ENCODE measurements around the gene ZNF440. TPM values are rescaled to one million over a fixed set of nuclear protein-coding genes. Genes with fewer than 3 reads are reported as not detected.
"Not testable (repeated sequence)": the region's sequence is repeated elsewhere in the genome, so short reads cannot be mapped to it uniquely, and the experiment has no call there.

Gene ZNF440
- total RNA-seq, result 19.7 and 22.2 TPM in 2 replicates
- long read RNA-seq, full-length matches to known transcripts, result 10 of 16 reads
- long read RNA-seq, partial matches to known transcripts, result 0 of 16 reads
- long read RNA-seq, other reads (novel, unspliced or antisense), result 6 of 16 reads

GRCh38 chr19:11814029-11814699, at the start of gene ZNF440:
ZNF440 (plus strand) TSS chr19:11814273; CDS start chr19:11814448, 175 bp downstream.
- Mint-ChIP-seq H3K4me1 (peaks cover 23% of the 10 kb centered on the region), H3K36me3 (ENCODE audit: low read depth) (peaks cover 68% of the 10 kb centered on the region), H3K4me3 (peak within 1 kb of the TSS; percentile 93), H3K9me3 (peaks cover 11% of the 10 kb centered on the region), H3K27ac (ENCODE audit: unreplicated experiment) (peak within 1 kb of the TSS; percentile 98), H3K27me3 (ENCODE audit: low read depth) (no peaks in the 10 kb centered on the region)
- TF ChIP-seq, protein P1, sequence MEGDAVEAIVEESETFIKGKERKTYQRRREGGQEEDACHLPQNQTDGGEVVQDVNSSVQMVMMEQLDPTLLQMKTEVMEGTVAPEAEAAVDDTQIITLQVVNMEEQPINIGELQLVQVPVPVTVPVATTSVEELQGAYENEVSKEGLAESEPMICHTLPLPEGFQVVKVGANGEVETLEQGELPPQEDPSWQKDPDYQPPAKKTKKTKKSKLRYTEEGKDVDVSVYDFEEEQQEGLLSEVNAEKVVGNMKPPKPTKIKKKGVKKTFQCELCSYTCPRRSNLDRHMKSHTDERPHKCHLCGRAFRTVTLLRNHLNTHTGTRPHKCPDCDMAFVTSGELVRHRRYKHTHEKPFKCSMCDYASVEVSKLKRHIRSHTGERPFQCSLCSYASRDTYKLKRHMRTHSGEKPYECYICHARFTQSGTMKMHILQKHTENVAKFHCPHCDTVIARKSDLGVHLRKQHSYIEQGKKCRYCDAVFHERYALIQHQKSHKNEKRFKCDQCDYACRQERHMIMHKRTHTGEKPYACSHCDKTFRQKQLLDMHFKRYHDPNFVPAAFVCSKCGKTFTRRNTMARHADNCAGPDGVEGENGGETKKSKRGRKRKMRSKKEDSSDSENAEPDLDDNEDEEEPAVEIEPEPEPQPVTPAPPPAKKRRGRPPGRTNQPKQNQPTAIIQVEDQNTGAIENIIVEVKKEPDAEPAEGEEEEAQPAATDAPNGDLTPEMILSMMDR (conservative IDR thresholded peaks at IDR 0.05), result no peak
- peak; percentile 94 for DNase-seq (ENCODE audit: low read depth, low spot score)

DNA sequence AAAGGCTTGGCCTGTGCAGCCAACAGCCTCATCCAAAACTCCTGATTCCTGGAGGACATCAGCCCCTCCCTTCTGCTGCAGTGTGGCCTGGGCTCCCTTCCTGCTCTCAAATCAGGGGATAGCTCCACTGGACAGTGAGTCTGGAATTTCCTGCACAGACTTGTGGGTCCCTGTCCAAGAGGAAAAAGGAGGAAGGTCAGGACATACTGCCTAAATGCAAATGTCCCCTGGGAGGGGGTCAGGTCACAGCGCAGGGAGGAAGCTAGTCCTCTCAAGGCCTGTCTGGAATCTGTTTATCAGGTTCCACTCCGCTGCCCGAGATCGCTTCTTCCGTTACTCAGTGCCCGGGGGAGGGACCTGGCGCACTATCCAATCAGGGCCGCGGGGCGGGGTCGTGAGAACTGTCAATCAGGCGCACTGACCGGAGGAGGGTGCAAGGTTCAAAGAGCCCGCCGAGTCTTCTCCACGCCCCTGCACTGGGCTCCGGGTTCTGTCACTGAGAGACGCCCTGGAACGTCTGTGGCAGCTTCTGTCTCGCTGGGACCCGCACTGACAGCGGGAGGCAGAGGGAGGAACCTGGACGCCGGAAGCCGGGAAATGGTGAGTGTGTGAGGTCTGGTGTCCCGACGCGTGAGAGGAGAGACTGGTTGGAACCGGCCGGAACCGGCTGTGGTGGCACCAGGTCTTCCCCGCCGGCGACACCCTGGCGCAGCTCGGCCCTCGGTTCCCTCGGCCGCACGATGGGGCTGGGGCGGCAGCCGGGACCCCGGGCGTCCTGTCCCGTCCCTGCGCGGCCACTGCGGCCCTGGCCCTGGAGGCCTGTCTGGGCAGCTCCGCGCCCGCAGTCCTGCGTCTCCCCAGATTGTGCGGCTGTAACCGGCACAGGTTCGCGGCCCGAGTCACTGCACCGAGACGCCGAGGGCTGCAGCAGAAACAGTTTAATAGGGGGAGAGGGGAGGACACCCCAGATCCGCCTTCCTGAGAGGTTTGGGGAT, 47.2 kb upstream of the ZNF440 start, which contains the start of gene ZNF441:
Gene ZNF441, plus strand, starts transcription at position 404 of the 995 bp plus-strand sequence. Its CDS starts 194 bp downstream, at position 598.
- H3K36me3 Mint-ChIP-seq (ENCODE audit: low read depth), result peaks cover 13% of the 10 kb centered on the region
- TF ChIP-seq, protein P1 (conservative IDR thresholded peaks at IDR 0.05), result no peak
- H3K4me1 Mint-ChIP-seq, result peaks cover 22% of the 10 kb centered on the region
- peaks cover 19% of the 10 kb centered on the region for H3K27me3 Mint-ChIP-seq (ENCODE audit: low read depth)
- peak within 1 kb of the TSS; percentile 99 for H3K4me3 Mint-ChIP-seq
- H3K9me3 Mint-ChIP-seq, result peaks cover 16% of the 10 kb centered on the region
- DNase-seq (ENCODE audit: low read depth, low spot score), result peak; percentile 98
- peak within 1 kb of the TSS; percentile 99 for H3K27ac Mint-ChIP-seq (ENCODE audit: unreplicated experiment)

DNA sequence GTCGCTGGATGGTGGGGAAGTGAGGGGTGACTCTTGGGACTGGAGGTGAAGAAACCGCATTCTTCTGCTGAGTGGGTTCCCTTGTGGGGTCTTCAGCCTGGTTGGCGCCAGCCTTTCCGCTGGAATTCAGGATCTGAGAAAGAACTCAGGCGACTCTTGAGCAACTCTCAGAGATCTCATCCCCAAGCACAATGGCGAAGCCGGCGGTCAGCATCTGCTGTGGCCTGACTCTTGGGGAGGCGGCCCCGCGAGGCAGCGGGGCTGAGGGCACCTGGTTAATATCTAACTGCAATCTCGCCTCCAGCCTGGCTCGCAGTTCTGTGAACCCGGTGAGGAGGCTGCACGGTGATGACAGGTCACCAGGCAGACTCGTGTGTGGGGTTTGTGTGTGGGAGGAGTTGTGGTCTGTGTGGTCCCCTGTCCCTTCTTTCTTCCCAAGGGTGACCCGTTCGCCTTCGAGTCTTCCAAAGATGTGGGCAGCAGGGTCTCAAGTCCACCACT, 46.4 kb upstream of the ZNF440 start:
- peak overlapping the region; percentile 99 for H3K4me3 Mint-ChIP-seq
- H3K4me1 Mint-ChIP-seq, result peaks cover 22% of the 10 kb centered on the region
- TF ChIP-seq, protein P1 (conservative IDR thresholded peaks at IDR 0.05), result no peak
- no peak for DNase-seq (ENCODE audit: low read depth, low spot score)
- peaks cover 19% of the 10 kb centered on the region for H3K27me3 Mint-ChIP-seq (ENCODE audit: low read depth)
- peaks cover 18% of the 10 kb centered on the region for H3K36me3 Mint-ChIP-seq (ENCODE audit: low read depth)
- peak overlapping the region; percentile 90 for H3K27ac Mint-ChIP-seq (ENCODE audit: unreplicated experiment)
- H3K9me3 Mint-ChIP-seq, result peaks cover 20% of the 10 kb centered on the region

- peak overlapping the region; percentile 38 for H3K4me3 Mint-ChIP-seq
- DNase-seq (ENCODE audit: low read depth, low spot score), result no peak
- peaks cover 19% of the 10 kb centered on the region for H3K9me3 Mint-ChIP-seq
- no peak overlapping the region for H3K27ac Mint-ChIP-seq (ENCODE audit: unreplicated experiment)
- TF ChIP-seq, protein P1 (conservative IDR thresholded peaks at IDR 0.05), result no peak
- H3K4me1 Mint-ChIP-seq, result peaks cover 22% of the 10 kb centered on the region
- peaks cover 2% of the 10 kb centered on the region for H3K27me3 Mint-ChIP-seq (ENCODE audit: low read depth)
- H3K36me3 Mint-ChIP-seq (ENCODE audit: low read depth), result peaks cover 28% of the 10 kb centered on the region
Observed at GRCh38 chr19:11769995-11770394, 44.1 kb upstream of the ZNF440 start.

DNA sequence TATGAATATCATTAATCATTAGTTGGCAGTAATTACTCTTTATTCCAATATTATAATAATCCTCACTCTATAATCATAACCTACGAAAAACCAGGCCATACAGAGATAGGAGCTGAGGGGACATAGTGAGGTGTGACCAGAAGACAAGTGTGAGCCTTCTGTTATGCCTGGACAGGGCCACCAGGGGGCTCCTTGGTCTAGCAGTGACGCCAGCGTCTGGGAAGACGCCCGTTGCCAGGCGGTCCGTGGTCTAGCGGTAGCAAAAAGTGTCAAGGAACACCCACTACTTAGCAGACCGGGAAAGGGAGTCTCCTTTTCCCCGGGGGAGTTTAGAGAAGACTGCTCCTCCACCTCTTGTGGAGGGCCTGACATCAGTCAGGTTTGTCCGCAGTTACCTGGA, 42.6 kb upstream of the ZNF440 start:
- H3K27ac Mint-ChIP-seq (ENCODE audit: unreplicated experiment); H3K4me3 Mint-ChIP-seq; DNase-seq (ENCODE audit: low read depth, low spot score); H3K27me3 Mint-ChIP-seq (ENCODE audit: low read depth): not testable (repeated sequence)
- Mint-ChIP-seq H3K9me3 (peaks cover 22% of the 10 kb centered on the region), H3K36me3 (ENCODE audit: low read depth) (peaks cover 34% of the 10 kb centered on the region), H3K4me1 (peaks cover 19% of the 10 kb centered on the region)
- TF ChIP-seq, protein P1 (conservative IDR thresholded peaks at IDR 0.05), result peak; percentile 41

- DNase-seq (ENCODE audit: low read depth, low spot score); H3K4me3 Mint-ChIP-seq; H3K4me1 Mint-ChIP-seq; H3K27ac Mint-ChIP-seq (ENCODE audit: unreplicated experiment); H3K27me3 Mint-ChIP-seq (ENCODE audit: low read depth): not testable (repeated sequence)
- Mint-ChIP-seq H3K36me3 (ENCODE audit: low read depth) (peaks cover 58% of the 10 kb centered on the region), H3K9me3 (peaks cover 27% of the 10 kb centered on the region)
Observed at GRCh38 chr19:11776669-11777068, 37.4 kb upstream of the ZNF440 start.

All from neural crest cell (in vitro differentiated cells).